ENCODE results near the gene MTCL1. TPM values are rescaled to one million over a fixed set of nuclear protein-coding genes. Genes with fewer than 3 reads are reported as not detected.

Gene MTCL1
- total RNA-seq, 1 experiment from 2014 or later = 28.3 TPM

DNA sequence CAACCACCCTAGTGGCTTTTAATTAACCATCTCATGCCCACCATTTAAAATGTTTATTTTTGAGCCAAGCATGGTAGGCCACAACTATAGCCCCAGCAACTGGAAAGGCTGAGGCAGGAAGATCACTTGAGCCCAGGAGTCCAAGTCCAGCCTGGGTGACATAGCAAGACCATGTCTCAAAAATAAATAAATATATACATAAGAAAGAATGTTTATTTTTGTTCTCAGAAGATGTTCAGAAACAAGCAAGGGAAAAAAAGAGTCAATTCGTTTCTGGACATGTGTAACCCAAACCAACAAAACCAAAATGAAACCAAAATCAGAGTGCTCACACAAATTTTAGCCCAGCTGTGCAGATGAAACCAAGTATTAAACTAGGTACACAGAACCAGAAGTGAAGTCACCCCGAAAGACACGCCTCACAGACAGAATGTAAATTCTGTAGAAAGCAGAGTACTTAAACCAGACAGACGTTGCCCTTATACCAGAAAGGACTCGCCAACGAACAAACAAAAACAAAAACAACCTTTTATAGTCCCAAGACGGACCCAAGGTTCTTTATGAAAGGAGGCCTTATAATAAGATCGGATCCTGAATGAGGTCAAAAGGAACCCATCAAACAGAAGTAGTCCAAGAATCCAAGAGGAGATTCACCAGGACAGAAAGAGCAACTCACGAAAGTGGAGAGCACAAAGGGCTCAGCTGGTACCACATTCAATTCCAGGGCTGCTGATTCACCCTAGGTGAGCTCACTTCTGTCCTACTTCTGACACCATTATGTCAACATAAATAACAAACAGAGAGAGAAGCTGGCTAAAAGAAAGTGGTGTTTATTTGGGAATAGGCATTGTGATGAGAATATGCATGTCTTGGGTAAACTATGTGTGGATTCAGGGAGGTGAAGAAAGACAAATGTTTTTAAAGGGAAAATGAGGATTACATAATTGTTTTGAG is 31.8 kb upstream of the MTCL1 start:
- ChIA-PET POLR2A (no interaction called here), CTCF (no interaction called here)
- H3K27me3 ChIP-seq (replicated peaks; ENCODE audit: control insufficient read depth, insufficient read depth, low read length) = no peaks in the 10 kb centered on the region
- Mint-ChIP-seq H3K36me3 (ENCODE audit: insufficient read depth, unreplicated experiment) (no peaks in the 10 kb centered on the region), H3K9me3 (ENCODE audit: unreplicated experiment) (no peaks in the 10 kb centered on the region), H3K4me3 (ENCODE audit: unreplicated experiment) (no peak overlapping the region), H3K27ac (ENCODE audit: unreplicated experiment) (no peak overlapping the region), H3K4me1 (ENCODE audit: low read depth, unreplicated experiment) (no peaks in the 10 kb centered on the region), H3K27me3 (ENCODE audit: insufficient read depth, unreplicated experiment) (no peaks in the 10 kb centered on the region)
- BruUV-seq (replicated peaks) = no TSS peak
- intact Hi-C loops (cut with micrococcal nuclease; ENCODE audit: unreplicated experiment) = no loop called here
- DNase-seq = no peak
- H3K9me3 ChIP-seq = no peaks in the 10 kb centered on the region
- H3K36me3 ChIP-seq (ENCODE audit: control insufficient read depth, insufficient read depth, low read length) = no peaks in the 10 kb centered on the region
- no peak overlapping the region for H3K4me3 ChIP-seq (ENCODE audit: low read depth, low read length)
- H3K4me1 ChIP-seq = no peaks in the 10 kb centered on the region
- no peak for TF ChIP-seq CTCF (IDR thresholded peaks at IDR 0.05; ENCODE audit: insufficient read depth in 1 of 2, low read depth in 1 of 2, low read length in 1 of 2, severe bottlenecking in 1 of 2, unreplicated experiment in 1 of 2)

DNA sequence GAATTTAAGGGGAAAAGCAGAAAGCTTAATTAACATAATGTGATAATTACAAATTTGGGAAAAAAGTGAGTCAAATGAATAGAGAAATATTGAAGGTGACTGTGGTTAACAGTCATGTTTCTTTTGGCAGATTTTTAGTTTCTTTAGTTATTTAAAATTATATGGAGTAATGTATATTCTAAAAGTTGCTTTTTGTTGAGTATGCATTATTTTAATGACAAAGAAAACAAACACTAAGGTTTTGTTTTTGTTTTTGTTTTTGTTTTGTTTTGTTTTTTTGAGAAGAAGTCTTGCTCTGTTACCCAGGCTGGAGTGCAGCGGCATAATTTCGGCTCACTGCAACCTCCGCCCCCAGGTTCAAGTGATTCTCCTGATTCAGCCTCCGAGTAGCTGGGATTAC is 30.3 kb upstream of the MTCL1 start:
- ChIA-PET CTCF (no interaction called here), POLR2A (no interaction called here)
- H3K27ac Mint-ChIP-seq (ENCODE audit: unreplicated experiment) = no peak overlapping the region
- Histone ChIP-seq H3K36me3 (ENCODE audit: control insufficient read depth, insufficient read depth, low read length) (no peaks in the 10 kb centered on the region), H3K4me3 (ENCODE audit: low read depth, low read length) (no peak overlapping the region), H3K9me3 (no peaks in the 10 kb centered on the region), H3K27me3 (replicated peaks; ENCODE audit: control insufficient read depth, insufficient read depth, low read length) (no peaks in the 10 kb centered on the region), H3K4me1 (no peaks in the 10 kb centered on the region)
- no peak overlapping the region for H3K4me3 Mint-ChIP-seq (ENCODE audit: unreplicated experiment)
- no TSS peak for BruUV-seq (replicated peaks)
- no peaks in the 10 kb centered on the region for H3K9me3 Mint-ChIP-seq (ENCODE audit: unreplicated experiment)
- intact Hi-C loops (cut with micrococcal nuclease; ENCODE audit: unreplicated experiment) = no loop called here
- H3K36me3 Mint-ChIP-seq (ENCODE audit: insufficient read depth, unreplicated experiment) = no peaks in the 10 kb centered on the region
- no peaks in the 10 kb centered on the region for H3K27me3 Mint-ChIP-seq (ENCODE audit: insufficient read depth, unreplicated experiment)
- no peak for DNase-seq
- TF ChIP-seq CTCF (IDR thresholded peaks at IDR 0.05; ENCODE audit: insufficient read depth in 1 of 2, low read depth in 1 of 2, low read length in 1 of 2, severe bottlenecking in 1 of 2, unreplicated experiment in 1 of 2) = no peak
- H3K4me1 Mint-ChIP-seq (ENCODE audit: low read depth, unreplicated experiment) = no peaks in the 10 kb centered on the region

DNA sequence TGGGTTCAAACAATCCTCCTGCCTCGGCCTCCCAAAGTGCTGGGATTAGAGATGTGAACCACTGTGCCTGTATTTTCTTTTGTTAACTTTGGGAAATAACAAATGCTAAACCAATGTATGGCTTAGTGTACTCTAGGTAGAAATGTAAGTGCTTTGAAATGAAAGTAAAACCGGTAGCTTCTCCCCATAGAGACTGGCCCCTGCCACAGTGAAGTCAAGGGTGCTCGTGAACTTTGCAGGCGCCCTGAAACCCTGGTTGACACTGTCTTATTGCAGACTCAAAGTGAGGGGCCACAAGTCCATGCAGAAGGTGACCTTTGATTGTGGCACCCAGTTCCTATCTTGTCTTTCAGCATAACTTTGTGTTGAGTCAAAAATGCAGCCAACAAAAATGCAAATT is 24.2 kb upstream of the MTCL1 start:
- intact Hi-C loops (cut with micrococcal nuclease; ENCODE audit: unreplicated experiment) = no loop called here
- Mint-ChIP-seq H3K9me3 (ENCODE audit: unreplicated experiment) (no peaks in the 10 kb centered on the region), H3K36me3 (ENCODE audit: insufficient read depth, unreplicated experiment) (no peaks in the 10 kb centered on the region), H3K4me1 (ENCODE audit: low read depth, unreplicated experiment) (no peaks in the 10 kb centered on the region), H3K27ac (ENCODE audit: unreplicated experiment) (no peak overlapping the region), H3K4me3 (ENCODE audit: unreplicated experiment) (no peak overlapping the region), H3K27me3 (ENCODE audit: insufficient read depth, unreplicated experiment) (no peaks in the 10 kb centered on the region)
- Histone ChIP-seq H3K9me3 (no peaks in the 10 kb centered on the region), H3K4me1 (peaks cover 8% of the 10 kb centered on the region; the same call in 1 of the 2 replicates), H3K4me3 (ENCODE audit: low read depth, low read length) (no peak overlapping the region), H3K27me3 (replicated peaks; ENCODE audit: control insufficient read depth, insufficient read depth, low read length) (no peaks in the 10 kb centered on the region), H3K36me3 (ENCODE audit: control insufficient read depth, insufficient read depth, low read length) (no peaks in the 10 kb centered on the region)
- TF ChIP-seq CTCF (IDR thresholded peaks at IDR 0.05; ENCODE audit: insufficient read depth in 1 of 2, low read depth in 1 of 2, low read length in 1 of 2, severe bottlenecking in 1 of 2, unreplicated experiment in 1 of 2) = no peak
- CTCF ChIA-PET = interaction anchor here (2.2 kb wide), 1 partner anchor 15 kb away, joined by 6 read pairs; no protein-coding TSS in a partner anchor
- BruUV-seq (replicated peaks) = no TSS peak
- POLR2A ChIA-PET = no interaction called here
- DNase-seq = no peak
